Epithelial cell of proximal tubule (primary cell): ENCODE results near the gene MYL6. TPM values are rescaled to one million over a fixed set of nuclear protein-coding genes. Genes with fewer than 3 reads are reported as not detected.
A peak's percentile ranks its signal among the peaks of the same experiment; 100 is the strongest.

Experiments used
- DNase-seq: peaks from one replicate; pipeline ENCODE4 v3.0.0-alpha.2; 2011; ENCODE audit warnings: low read depth
- H3K4me3 ChIP-seq: 2 replicates; pipeline ENCODE4 v1.5.1; 2011; ENCODE audit warnings: low read depth, mild to moderate bottlenecking, low read length
- CTCF ChIP-seq: conservative IDR thresholded peaks from 2 replicates; pipeline ENCODE4 v1.5.1; 2012; ENCODE audit warnings: low read depth, mild to moderate bottlenecking, low read length
- total RNA-seq: library from RNA; depleted of rRNA; stranded (reverse); fragments of >200 nt; gene quantifications from 2 replicates; pipeline ENCODE4 v1.2.3, GENCODE V29; 2015

The MYL6 gene
- total RNA-seq, 1 donor from 2014 or later = 3,955 TPM

GRCh38 chr12:56152756-56153677, 5.1 kb upstream of the MYL6 start:
- no peak for DNase-seq
- TF ChIP-seq CTCF = no peak
- H3K4me3 ChIP-seq = peak overlapping the region; percentile 86

- no peak for TF ChIP-seq CTCF
- H3K4me3 ChIP-seq = no peak overlapping the region
- DNase-seq = no peak
Observed at GRCh38 chr12:56153678-56154065, 4.5 kb upstream of the MYL6 start.

GRCh38 chr12:56154246-56154771, 3.9 kb upstream of the MYL6 start:
- no peak overlapping the region for H3K4me3 ChIP-seq
- TF ChIP-seq CTCF = no peak
- no peak for DNase-seq

GRCh38 chr12:56154818-56155217, 3.3 kb upstream of the MYL6 start:
- DNase-seq = no peak
- no peak overlapping the region for H3K4me3 ChIP-seq
- no peak for TF ChIP-seq CTCF

GRCh38 chr12:56155256-56155845, 2.8 kb upstream of the MYL6 start:
- no peak for TF ChIP-seq CTCF
- DNase-seq = no peak
- H3K4me3 ChIP-seq = no peak overlapping the region

- peak overlapping the region; percentile 92 for H3K4me3 ChIP-seq
- peak; percentile 13 for DNase-seq
Observed at GRCh38 chr12:56156464-56157200, 1.5 kb upstream of the MYL6 start.
